Measurements from ENCODE around the gene PELI1. TPM values are rescaled to one million over a fixed set of nuclear protein-coding genes. Genes with fewer than 3 reads are reported as not detected.

The PELI1 gene
- total RNA-seq, 1 experiment from 2014 or later: 61.0 TPM

DNA sequence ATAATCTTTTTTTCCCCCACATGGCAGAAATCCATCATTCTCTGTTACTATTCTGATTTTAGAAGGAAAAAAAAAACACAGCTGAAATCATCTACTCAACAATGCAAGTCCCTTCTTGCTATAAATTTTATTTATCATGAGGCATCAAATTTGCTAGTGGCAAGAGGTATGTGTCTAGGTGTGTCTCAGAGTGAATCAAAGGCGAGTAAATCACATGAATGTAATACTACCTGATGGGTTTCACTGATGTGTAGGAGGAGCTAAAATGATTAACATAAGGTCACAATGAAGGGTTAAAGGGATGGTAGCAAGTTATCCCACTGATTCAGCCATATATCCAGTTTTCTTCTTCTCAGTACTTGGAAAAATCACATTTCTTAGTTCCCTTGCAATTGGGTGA is 24.5 kb upstream of the PELI1 start:
- H2BK12ac ChIP-seq (ENCODE audit: insufficient read length, low read depth, low read length): no peak overlapping the region
- H3K9ac ChIP-seq (ENCODE audit: extremely low read depth, insufficient read length, low read length): no peak overlapping the region
- no peaks in the 10 kb centered on the region for H3K23me2 ChIP-seq (ENCODE audit: insufficient read length, low read depth, low read length, poor library complexity, severe bottlenecking)
- no peaks in the 10 kb centered on the region for H3K9me3 ChIP-seq (ENCODE audit: control insufficient read depth, low read depth, low read length)
- Mint-ChIP-seq H3K4me3 (no peak overlapping the region), H3K27me3 (ENCODE audit: low read depth) (no peaks in the 10 kb centered on the region; the same call in 1 of the 2 replicates), H3K4me1 (peaks cover 21 to 23% of the 10 kb centered on the region in 2 experiments), H3K36me3 (ENCODE audit: insufficient read depth in 1 of 3, low read depth in 3 of 3) (no peaks in the 10 kb centered on the region), H3K9me3 (no peaks in the 10 kb centered on the region), H3K27ac (no peak overlapping the region)
- no peak overlapping the region for H3K14ac ChIP-seq (ENCODE audit: insufficient read depth, low read length)
- H4K20me1 ChIP-seq (ENCODE audit: control insufficient read depth, insufficient read depth, insufficient read length): no peaks in the 10 kb centered on the region
- no peak overlapping the region for H3K4ac ChIP-seq (ENCODE audit: low read depth, low read length)
- no peak overlapping the region for H3K4me2 ChIP-seq (ENCODE audit: insufficient read depth, insufficient read length, low read length)
- no peak overlapping the region for H4K8ac ChIP-seq (replicated peaks; ENCODE audit: insufficient read length, low read depth, low read length)
- no peak overlapping the region for H3T11ph ChIP-seq (ENCODE audit: low read length)
- no peaks in the 10 kb centered on the region for H3K79me2 ChIP-seq (ENCODE audit: insufficient read depth, low read length)
- no peak for DNase-seq
- H3K23ac ChIP-seq (ENCODE audit: insufficient read length, low read depth, low read length): no peak overlapping the region
- WGBS (ENCODE audit: extremely low coverage, insufficient read length, low lambda C conversion rate): no CpG with 5 or more reads among the region's 1 CpG
- no peak overlapping the region for H4K5ac ChIP-seq (ENCODE audit: insufficient read length, low read depth, low read length)
- no peaks in the 10 kb centered on the region for H3K27me3 ChIP-seq (ENCODE audit: insufficient read depth, low read length)
- no peak overlapping the region for H2BK120ac ChIP-seq (ENCODE audit: low read depth, low read length, poor library complexity, severe bottlenecking)
- H3K18ac ChIP-seq (ENCODE audit: insufficient read length, low read depth, low read length): no peak overlapping the region
- H2BK15ac ChIP-seq (ENCODE audit: low read depth, low read length): no peak overlapping the region
- H4K91ac ChIP-seq (ENCODE audit: insufficient read length, low read depth, low read length): no peak overlapping the region
- no peak overlapping the region for H2BK5ac ChIP-seq (ENCODE audit: insufficient read length, low read length)
- no peaks in the 10 kb centered on the region for H3K4me1 ChIP-seq (ENCODE audit: insufficient read depth, low read length)
- no peak overlapping the region for H2AK5ac ChIP-seq (ENCODE audit: insufficient read length, low read length)
- H3K27ac ChIP-seq (ENCODE audit: insufficient read length, low read depth, low read length): no peak overlapping the region
- no peak overlapping the region for H2AFZ ChIP-seq (ENCODE audit: low read length)
- H3K56ac ChIP-seq (ENCODE audit: insufficient read length, low read depth, low read length): no peak overlapping the region
- H3K79me1 ChIP-seq (ENCODE audit: insufficient read depth, low read depth, low read length, poor library complexity, severe bottlenecking): no peaks in the 10 kb centered on the region
- H2BK20ac ChIP-seq (ENCODE audit: low read depth, low read length, poor library complexity, severe bottlenecking): no peak overlapping the region
- TF ChIP-seq, protein P1, sequence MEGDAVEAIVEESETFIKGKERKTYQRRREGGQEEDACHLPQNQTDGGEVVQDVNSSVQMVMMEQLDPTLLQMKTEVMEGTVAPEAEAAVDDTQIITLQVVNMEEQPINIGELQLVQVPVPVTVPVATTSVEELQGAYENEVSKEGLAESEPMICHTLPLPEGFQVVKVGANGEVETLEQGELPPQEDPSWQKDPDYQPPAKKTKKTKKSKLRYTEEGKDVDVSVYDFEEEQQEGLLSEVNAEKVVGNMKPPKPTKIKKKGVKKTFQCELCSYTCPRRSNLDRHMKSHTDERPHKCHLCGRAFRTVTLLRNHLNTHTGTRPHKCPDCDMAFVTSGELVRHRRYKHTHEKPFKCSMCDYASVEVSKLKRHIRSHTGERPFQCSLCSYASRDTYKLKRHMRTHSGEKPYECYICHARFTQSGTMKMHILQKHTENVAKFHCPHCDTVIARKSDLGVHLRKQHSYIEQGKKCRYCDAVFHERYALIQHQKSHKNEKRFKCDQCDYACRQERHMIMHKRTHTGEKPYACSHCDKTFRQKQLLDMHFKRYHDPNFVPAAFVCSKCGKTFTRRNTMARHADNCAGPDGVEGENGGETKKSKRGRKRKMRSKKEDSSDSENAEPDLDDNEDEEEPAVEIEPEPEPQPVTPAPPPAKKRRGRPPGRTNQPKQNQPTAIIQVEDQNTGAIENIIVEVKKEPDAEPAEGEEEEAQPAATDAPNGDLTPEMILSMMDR (conservative IDR thresholded peaks at IDR 0.05): no peak

Measured in H9 (cell line).